HUES64 (cell line): ENCODE data around the gene ZNF549.

Experiments used
- H3K27ac ChIP-seq: 2 replicates; pipeline ENCODE4 v1.7.0; 2013; ENCODE audit warnings: low read depth, low read length, inconsistent platforms
- H3K27me3 ChIP-seq: 2 replicates; pipeline ENCODE4 v1.6.1; 2013; ENCODE audit warnings: mild to moderate bottlenecking, low read length; ENCODE audit not compliant: insufficient read depth
- H3K36me3 ChIP-seq: 2 replicates; pipeline ENCODE4 v1.6.1; 2013; ENCODE audit warnings: mild to moderate bottlenecking, low read length; ENCODE audit not compliant: insufficient read depth
- H3K4me1 ChIP-seq: 2 replicates; pipeline ENCODE4 v1.6.1; 2013; ENCODE audit warnings: mild to moderate bottlenecking, low read length, moderate library complexity; ENCODE audit not compliant: insufficient read depth
- H3K4me3 ChIP-seq: 2 replicates; pipeline ENCODE4 v1.5.1; 2013; ENCODE audit warnings: mild to moderate bottlenecking, low read length, moderate library complexity
- H3K9ac ChIP-seq: 2 replicates; pipeline ENCODE4 v1.6.1; 2013; ENCODE audit warnings: mild to moderate bottlenecking, low read depth, low read length
- H3K9me3 ChIP-seq: 2 replicates; pipeline ENCODE4 v1.6.1; 2013; ENCODE audit warnings: low read depth, low read length; ENCODE audit not compliant: insufficient read depth
- WGBS: fragments of 150-250, 120-280 bp; methylation state at CpG from one replicate; pipeline ENCODE4 v1.1.7; 2013; ENCODE audit warnings: missing lambda C conversion rate; 5-methylcytosine and 5-hydroxymethylcytosine counted together

Gene ZNF549

GRCh38 chr19:57537953-57538547, 10.9 kb downstream of the ZNF549 start:
- Histone ChIP-seq H3K36me3 (peaks cover 94% of the 10 kb centered on the region), H3K4me3 (no peak overlapping the region), H3K9me3 (peaks cover 78% of the 10 kb centered on the region), H3K4me1 (no peaks in the 10 kb centered on the region), H3K9ac (no peak overlapping the region), H3K27me3 (no peaks in the 10 kb centered on the region), H3K27ac (no peak overlapping the region)
- 100% methylated on average over 5 of the region's 7 CpGs for WGBS

GRCh38 chr19:57546513-57546912, 19.4 kb downstream of the ZNF549 start:
- 97% methylated on average over 1 of the region's 1 CpG for WGBS
- no peak overlapping the region for H3K4me3 ChIP-seq
- no peaks in the 10 kb centered on the region for H3K4me1 ChIP-seq
- peaks cover 54% of the 10 kb centered on the region for H3K9me3 ChIP-seq
- H3K36me3 ChIP-seq = peaks cover 98% of the 10 kb centered on the region
- no peaks in the 10 kb centered on the region for H3K27me3 ChIP-seq
- no peak overlapping the region for H3K9ac ChIP-seq
- H3K27ac ChIP-seq = no peak overlapping the region

- Histone ChIP-seq H3K27ac (no peak overlapping the region), H3K4me1 (no peaks in the 10 kb centered on the region), H3K9ac (no peak overlapping the region), H3K27me3 (no peaks in the 10 kb centered on the region), H3K4me3 (no peak overlapping the region), H3K9me3 (peaks cover 11% of the 10 kb centered on the region), H3K36me3 (peaks cover 89% of the 10 kb centered on the region)
- 94% methylated on average over 2 of the region's 2 CpGs for WGBS
Measured at GRCh38 chr19:57552432-57552831, 25.3 kb downstream of the ZNF549 start.

GRCh38 chr19:57557659-57558058, 30.5 kb downstream of the ZNF549 start:
- no peaks in the 10 kb centered on the region for H3K27me3 ChIP-seq
- H3K27ac ChIP-seq = no peak overlapping the region
- H3K36me3 ChIP-seq = peaks cover 38% of the 10 kb centered on the region
- 0 out of 2 replicates have a peak overlapping the region, but pooled peaks have one; percentile 99 for H3K4me3 ChIP-seq
- 91% methylated on average over 5 of the region's 5 CpGs for WGBS
- no peaks in the 10 kb centered on the region for H3K4me1 ChIP-seq
- no peak overlapping the region for H3K9ac ChIP-seq
- H3K9me3 ChIP-seq = peaks cover 28% of the 10 kb centered on the region

GRCh38 chr19:57558525-57558924, 31.4 kb downstream of the ZNF549 start:
- Histone ChIP-seq H3K4me1 (no peaks in the 10 kb centered on the region), H3K4me3 (peak overlapping the region; percentile 99), H3K27me3 (no peaks in the 10 kb centered on the region), H3K9me3 (peaks cover 36% of the 10 kb centered on the region), H3K9ac (peak overlapping the region; percentile 91), H3K27ac (no peak overlapping the region), H3K36me3 (peaks cover 29% of the 10 kb centered on the region)
- WGBS = 60% methylated on average over 6 of the region's 6 CpGs

- Histone ChIP-seq H3K27ac (0 out of 2 replicates have a peak overlapping the region, but pooled peaks have one; percentile 52), H3K4me3 (peak overlapping the region; percentile 99), H3K9ac (peak overlapping the region; percentile 91), H3K4me1 (no peaks in the 10 kb centered on the region), H3K27me3 (no peaks in the 10 kb centered on the region), H3K9me3 (peaks cover 41% of the 10 kb centered on the region), H3K36me3 (peaks cover 25% of the 10 kb centered on the region)
- 3% methylated on average over 22 of the region's 22 CpGs for WGBS
Measured at GRCh38 chr19:57559008-57559403, 31.9 kb downstream of the ZNF549 start.

GRCh38 chr19:57559404-57560025, 32.4 kb downstream of the ZNF549 start, which contains the start of gene ZNF550:
Gene ZNF550 (minus strand): TSS chr19:57559863. CDS start chr19:57559682, 181 bp downstream.
- Histone ChIP-seq H3K9me3 (peaks cover 46% of the 10 kb centered on the region), H3K27ac (0 out of 2 replicates have a peak within 1 kb of the TSS, but pooled peaks have one; percentile 52), H3K27me3 (no peaks in the 10 kb centered on the region), H3K36me3 (peaks cover 20% of the 10 kb centered on the region), H3K9ac (peak within 1 kb of the TSS; percentile 91), H3K4me1 (no peaks in the 10 kb centered on the region), H3K4me3 (peak within 1 kb of the TSS; percentile 99)
- WGBS = under 1% methylated on average over 56 of the region's 56 CpGs

- H3K27ac ChIP-seq = no peak overlapping the region
- H3K4me3 ChIP-seq = peak overlapping the region; percentile 99
- 88% methylated on average over 23 of the region's 23 CpGs for WGBS
- no peak overlapping the region for H3K9ac ChIP-seq
- H3K9me3 ChIP-seq = peaks cover 52% of the 10 kb centered on the region
- H3K36me3 ChIP-seq = peaks cover 14% of the 10 kb centered on the region
- no peaks in the 10 kb centered on the region for H3K27me3 ChIP-seq
- no peaks in the 10 kb centered on the region for H3K4me1 ChIP-seq
Measured at GRCh38 chr19:57560049-57560491, 32.9 kb downstream of the ZNF549 start.

GRCh38 chr19:57563547-57563946, 36.4 kb downstream of the ZNF549 start:
- Histone ChIP-seq H3K9ac (no peak overlapping the region), H3K4me3 (no peak overlapping the region), H3K27ac (no peak overlapping the region), H3K9me3 (peaks cover 84% of the 10 kb centered on the region), H3K36me3 (no peaks in the 10 kb centered on the region), H3K4me1 (no peaks in the 10 kb centered on the region), H3K27me3 (no peaks in the 10 kb centered on the region)
- WGBS = 46% methylated on average over 1 of the region's 1 CpG

GRCh38 chr19:57566396-57567265, 39.5 kb downstream of the ZNF549 start:
- H3K4me3 ChIP-seq = no peak overlapping the region
- 65% methylated on average over 6 of the region's 7 CpGs for WGBS
- peaks cover 92% of the 10 kb centered on the region for H3K9me3 ChIP-seq
- H3K4me1 ChIP-seq = no peaks in the 10 kb centered on the region
- H3K27me3 ChIP-seq = no peaks in the 10 kb centered on the region
- peaks cover 8% of the 10 kb centered on the region for H3K36me3 ChIP-seq
- H3K9ac ChIP-seq = no peak overlapping the region
- H3K27ac ChIP-seq = no peak overlapping the region

GRCh38 chr19:57570707-57571106, 43.6 kb downstream of the ZNF549 start:
- no peak overlapping the region for H3K9ac ChIP-seq
- peaks cover 48% of the 10 kb centered on the region for H3K36me3 ChIP-seq
- H3K4me1 ChIP-seq = no peaks in the 10 kb centered on the region
- peaks cover 92% of the 10 kb centered on the region for H3K9me3 ChIP-seq
- no peak overlapping the region for H3K27ac ChIP-seq
- H3K4me3 ChIP-seq = no peak overlapping the region
- no peaks in the 10 kb centered on the region for H3K27me3 ChIP-seq
